ENCODE data around the gene ABRACL.

ABRACL gene

GRCh38 chr6:139054001-139054400 is 25.5 kb downstream of the ABRACL start:
- DNase-seq (ENCODE audit: low read depth): no peak

- no peak for DNase-seq (ENCODE audit: low read depth)
These were observed 27.2 kb downstream of the ABRACL start for GRCh38 chr6:139055709-139056108.

GRCh38 chr6:139058029-139058428 is 29.5 kb downstream of the ABRACL start:
- no peak for DNase-seq (ENCODE audit: low read depth)

GRCh38 chr6:139060332-139060731 is 31.8 kb downstream of the ABRACL start:
- DNase-seq (ENCODE audit: low read depth): peak; percentile 94

- DNase-seq (ENCODE audit: low read depth): peak; percentile 50
These were observed 34.5 kb downstream of the ABRACL start for GRCh38 chr6:139062932-139063646.

- DNase-seq (ENCODE audit: low read depth): no peak
These were observed 36.6 kb downstream of the ABRACL start for GRCh38 chr6:139064981-139065665.

GRCh38 chr6:139066080-139066479 is 37.5 kb downstream of the ABRACL start:
- no peak for DNase-seq (ENCODE audit: low read depth)

GRCh38 chr6:139068846-139069245 is 40.3 kb downstream of the ABRACL start:
- no peak for DNase-seq (ENCODE audit: low read depth)

GRCh38 chr6:139073118-139073517 is 44.6 kb downstream of the ABRACL start:
- no peak for DNase-seq (ENCODE audit: low read depth)

- DNase-seq (ENCODE audit: low read depth): no peak
These were observed 50.5 kb downstream of the ABRACL start for GRCh38 chr6:139079018-139079417.

- no peak for DNase-seq (ENCODE audit: low read depth)
These were observed 51.8 kb downstream of the ABRACL start for GRCh38 chr6:139080255-139080920.

GRCh38 chr6:139081471-139081870 is 52.9 kb downstream of the ABRACL start:
- DNase-seq (ENCODE audit: low read depth): no peak

GRCh38 chr6:139082370-139082769 is 53.8 kb downstream of the ABRACL start:
- DNase-seq (ENCODE audit: low read depth): no peak

GRCh38 chr6:139091826-139092225 is 63.3 kb downstream of the ABRACL start:
- no peak for DNase-seq (ENCODE audit: low read depth)

All from iris pigment epithelial cell (primary cell).